GM18505 (cell line): ENCODE results near the gene BOD1L2.

ENCODE experiments used
- ATAC-seq: cut with Tn5 transposase; IDR thresholded peaks from one replicate; pipeline ENCODE4 v1.9.1; 2021; ENCODE audit not compliant: unreplicated experiment
- POLR2A ChIP-seq: IDR thresholded peaks from 4 replicates; pipeline ENCODE4 v1.6.1; 2011; ENCODE audit warnings: borderline replicate concordance; ENCODE audit not compliant: insufficient read depth, insufficient read length; ENCODE audit errors: extremely low read depth

BOD1L2 gene

DNA sequence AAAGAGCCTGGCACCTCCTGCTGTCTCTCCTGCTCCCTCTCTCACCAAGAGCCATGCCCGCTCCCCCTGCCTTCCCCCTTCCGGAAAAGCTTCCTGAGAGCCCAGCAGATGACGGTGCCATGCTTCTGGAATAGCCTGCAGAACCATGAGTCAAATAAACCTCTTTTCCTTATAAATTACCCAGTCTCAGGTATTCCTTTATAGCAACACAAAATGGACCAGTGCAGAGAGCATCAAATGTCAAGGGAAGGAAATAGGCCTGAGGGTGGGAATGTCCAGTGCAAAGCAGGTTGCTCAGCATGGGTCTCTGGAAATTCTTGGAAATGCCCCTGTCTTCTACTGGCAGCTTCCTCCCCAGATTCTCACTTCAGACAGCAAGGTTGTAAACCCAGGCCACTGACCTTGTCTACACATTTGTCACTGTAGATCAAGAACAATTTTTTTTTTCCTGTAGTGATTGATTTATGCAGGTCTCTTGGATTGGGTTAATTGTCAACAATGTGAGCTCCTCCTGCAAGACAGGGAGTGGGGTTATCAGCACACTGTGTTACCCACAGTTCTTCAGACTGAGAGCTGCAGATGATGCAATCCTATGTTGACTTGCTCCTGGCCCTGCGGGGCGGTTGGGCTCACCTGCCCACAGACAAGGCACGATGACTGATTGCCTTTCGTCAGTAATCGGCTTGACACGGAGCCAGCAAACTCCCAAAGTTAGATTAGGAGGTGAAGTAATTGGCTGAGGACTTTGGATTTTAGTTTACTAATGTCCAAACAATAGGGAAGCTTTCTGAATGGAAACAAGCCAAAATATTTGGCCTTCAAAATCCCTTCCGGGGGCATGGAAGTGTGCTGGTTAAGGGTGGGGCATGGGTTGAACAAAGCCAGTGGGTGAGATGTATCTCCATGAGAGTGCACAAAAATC, 5.4 kb upstream of the BOD1L2 start:
- TF ChIP-seq POLR2A, result no peak
- no peak for ATAC-seq

- no peak for ATAC-seq
- no peak for TF ChIP-seq POLR2A
Measured at GRCh38 chr18:57142324-57142723, 4.6 kb upstream of the BOD1L2 start.

DNA sequence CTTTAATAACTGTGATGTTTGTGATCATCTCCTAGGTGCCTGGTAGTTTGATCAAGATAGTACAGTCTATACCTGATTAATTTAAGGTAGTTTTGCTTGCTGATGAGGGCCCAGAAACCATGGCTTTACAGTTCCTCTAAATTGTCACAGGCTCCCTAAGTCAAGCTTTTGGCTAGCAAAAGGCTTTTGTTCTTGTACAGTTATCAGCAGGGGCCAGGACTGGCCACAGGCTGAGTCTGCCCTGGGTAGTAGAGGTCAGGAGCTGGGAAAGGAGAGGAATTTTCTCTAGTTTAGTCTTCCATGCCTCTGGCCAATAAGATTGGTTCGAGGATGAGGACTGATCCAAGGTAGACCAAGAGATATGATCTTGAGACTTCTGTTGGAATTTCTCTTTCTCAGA, 3.6 kb upstream of the BOD1L2 start:
- TF ChIP-seq POLR2A, result no peak
- ATAC-seq, result no peak

DNA sequence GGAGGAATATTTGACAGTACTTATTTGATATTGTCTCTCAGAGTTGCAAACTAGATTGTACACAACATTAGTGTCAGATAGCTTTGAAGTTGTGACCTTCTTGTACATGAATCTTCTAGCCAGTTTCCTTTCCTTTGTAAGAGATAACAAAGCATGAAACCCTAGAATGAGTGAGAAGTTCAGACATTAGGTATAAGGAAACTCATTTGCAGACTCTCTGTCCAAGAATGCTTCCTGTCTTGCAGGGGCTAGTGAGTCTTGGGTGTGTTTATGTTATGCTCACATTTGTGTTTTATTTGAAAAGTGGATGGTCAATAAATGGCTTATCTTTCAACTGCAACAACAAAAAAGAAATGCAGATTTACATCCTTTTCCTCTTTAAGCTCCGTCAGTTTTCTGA, 1.4 kb downstream of the BOD1L2 start:
- no peak for ATAC-seq
- no peak for TF ChIP-seq POLR2A

- no peak for TF ChIP-seq POLR2A
- no peak for ATAC-seq
Measured at GRCh38 chr18:57149051-57149450, 2.2 kb downstream of the BOD1L2 start.

DNA sequence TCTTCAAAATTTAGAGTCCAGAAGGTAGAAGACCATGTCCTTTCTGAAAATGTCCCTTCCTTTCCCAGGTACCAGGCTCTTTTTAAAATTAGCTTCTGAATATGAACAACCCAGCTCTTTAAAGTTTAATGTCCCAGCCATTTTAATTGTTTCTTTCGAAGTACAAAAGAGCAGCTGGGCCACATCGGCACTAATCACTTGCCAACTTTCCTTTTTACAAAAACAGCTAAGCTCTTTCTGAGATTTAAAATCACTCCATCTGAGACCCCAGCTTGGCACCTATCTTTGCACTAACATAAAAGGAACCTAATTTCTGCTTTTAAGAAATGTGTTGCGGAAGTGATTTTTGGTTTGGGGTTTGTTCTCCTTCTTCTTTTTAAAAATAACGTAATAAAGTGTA, 2.6 kb downstream of the BOD1L2 start:
- no peak for TF ChIP-seq POLR2A
- ATAC-seq, result no peak

GRCh38 chr18:57150081-57150480, 3.2 kb downstream of the BOD1L2 start:
- no peak for TF ChIP-seq POLR2A

GRCh38 chr18:57150828-57151227, 3.9 kb downstream of the BOD1L2 start:
- no peak for TF ChIP-seq POLR2A
- no peak for ATAC-seq

More at GRCh38 chr18:57150081-57150480, 3.2 kb downstream of the BOD1L2 start:
- no peak for ATAC-seq

DNA sequence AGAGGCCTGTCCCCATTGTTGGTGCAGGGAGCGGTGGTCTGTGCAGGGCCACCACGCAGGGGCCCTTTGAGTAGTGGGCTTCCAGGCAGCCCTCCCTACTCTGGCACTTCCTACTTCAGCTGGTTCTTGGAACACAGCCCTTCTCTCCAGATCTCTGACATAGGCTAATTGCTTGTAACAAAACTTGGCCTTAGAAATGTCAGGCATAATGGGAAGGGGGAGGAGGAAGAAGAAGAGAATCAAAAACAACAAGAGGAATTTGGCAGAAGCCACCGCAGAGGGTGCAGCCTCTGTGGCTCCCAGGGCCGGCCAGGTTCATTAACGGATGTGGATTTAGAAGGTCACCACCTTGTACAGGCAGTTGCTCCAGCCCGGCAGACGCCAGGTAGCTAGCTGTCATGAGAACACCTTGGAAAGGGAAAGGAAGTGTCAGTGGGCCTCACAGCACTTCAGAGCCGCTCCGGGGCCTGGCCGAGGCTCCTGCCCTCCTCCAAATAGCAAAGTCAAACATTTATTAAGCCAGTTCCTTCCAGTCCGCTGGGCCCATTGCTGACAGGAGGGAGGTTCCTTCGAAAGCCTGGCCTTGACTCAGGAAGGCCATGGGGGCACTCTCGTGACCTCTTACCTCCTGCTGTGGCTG, 7.4 kb downstream of the BOD1L2 start:
- ATAC-seq, result no peak
- TF ChIP-seq POLR2A, result no peak

- no peak for TF ChIP-seq POLR2A
- no peak for ATAC-seq
Measured at GRCh38 chr18:57164401-57164800, 17.5 kb downstream of the BOD1L2 start.

DNA sequence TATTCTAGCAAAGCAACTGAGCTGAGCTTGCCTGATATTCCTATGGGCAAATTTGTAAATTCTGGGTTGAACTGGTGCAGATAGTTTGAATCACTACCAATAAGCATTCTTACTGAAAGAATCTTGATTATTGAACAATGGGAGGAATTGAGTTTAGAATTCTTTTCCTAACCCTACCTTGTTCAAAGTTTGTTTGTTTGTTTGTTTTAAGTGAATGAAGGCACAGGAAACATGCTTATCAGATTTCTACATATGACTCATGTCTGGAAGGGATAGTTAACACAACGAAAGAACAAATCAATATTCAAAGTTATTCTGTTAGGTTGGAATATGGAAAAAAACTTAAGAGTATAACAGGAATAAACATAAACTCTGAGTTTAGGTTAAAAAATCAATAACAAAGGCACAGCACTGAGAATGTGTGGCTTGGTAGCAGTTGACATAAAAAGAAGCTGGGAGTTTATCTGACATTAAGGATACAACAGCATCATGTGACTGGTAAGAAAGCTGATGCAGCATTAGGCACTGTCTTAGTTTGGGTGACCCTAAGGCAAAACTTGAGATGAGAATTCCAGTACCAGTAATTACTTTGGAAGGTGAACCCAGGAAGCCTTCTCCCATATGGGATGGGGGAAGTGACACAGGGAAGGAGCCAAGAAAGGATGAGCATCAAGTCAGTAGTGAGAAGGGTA, 20.9 kb downstream of the BOD1L2 start:
- TF ChIP-seq POLR2A, result no peak
- no peak for ATAC-seq

GRCh38 chr18:57171026-57171425, 24.1 kb downstream of the BOD1L2 start:
- ATAC-seq, result no peak
- no peak for TF ChIP-seq POLR2A

- TF ChIP-seq POLR2A, result no peak
- no peak for ATAC-seq
Measured at GRCh38 chr18:57175532-57175931, 28.6 kb downstream of the BOD1L2 start.
